SU-DHL-6 (cell line): ENCODE results near the gene RBPMS2.

Source experiments
- H2AFZ ChIP-seq: fragments of 200-600 bp; sonication (generic); 2 replicates; pipeline ENCODE4 v1.6.1; 2014; ENCODE audit warnings: low read depth, mild to moderate bottlenecking, moderate library complexity, mixed read lengths, antibody characterized with exemption, low read length; ENCODE audit not compliant: severe bottlenecking
- H3F3A ChIP-seq: fragments of 200-600 bp; shearing (Covaris generic); 2 replicates; pipeline ENCODE4 v1.6.0; 2016; ENCODE audit warnings: antibody characterized with exemption, mild to moderate bottlenecking; ENCODE audit not compliant: insufficient read depth
- H3K27ac ChIP-seq: fragments of 200-600 bp; sonication (generic); 2 replicates; pipeline ENCODE4 v1.5.1; 2016; ENCODE audit warnings: low read depth, mild to moderate bottlenecking, low read length, moderate library complexity, mixed read lengths
- H3K27me3 ChIP-seq: fragments of 200-600 bp; sonication (generic), shearing (Covaris generic); 2 replicates; pipeline ENCODE4 v1.6.0; 2014; ENCODE audit warnings: mild to moderate bottlenecking, low read length
- H3K36me3 ChIP-seq: fragments of 200-600 bp; sonication (generic); 2 replicates; pipeline ENCODE4 v1.6.1; 2014; ENCODE audit warnings: mild to moderate bottlenecking, low read length, mixed read lengths
- H3K4me2 ChIP-seq: fragments of 300-600, 200-600 bp; shearing (Covaris generic), sonication (generic); 2 replicates; pipeline ENCODE4 v1.6.0; 2014; ENCODE audit warnings: low read length, low read depth, mild to moderate bottlenecking; ENCODE audit not compliant: poor library complexity, severe bottlenecking
- H3K4me3 ChIP-seq: fragments of 200-600 bp; sonication (generic); 2 replicates; pipeline ENCODE4 v1.5.1; 2014; ENCODE audit warnings: antibody characterized with exemption, low read length, mild to moderate bottlenecking, mixed read lengths; ENCODE audit not compliant: insufficient read depth, poor library complexity, severe bottlenecking
- H3K79me2 ChIP-seq: fragments of 200-600 bp; sonication (generic); 2 replicates; pipeline ENCODE4 v1.6.1; 2014; ENCODE audit warnings: mild to moderate bottlenecking, low read length, moderate library complexity; ENCODE audit not compliant: insufficient read depth
- H3K9ac ChIP-seq: fragments of 200-600 bp; sonication (generic); 2 replicates; pipeline ENCODE4 v1.7.0; 2014; ENCODE audit warnings: mild to moderate bottlenecking, low read length
- H3K9me2 ChIP-seq: fragments of 200-600 bp; sonication (generic); replicated peaks from 2 replicates; pipeline ENCODE4 v1.6.1; 2014; ENCODE audit warnings: low read length; ENCODE audit not compliant: insufficient read depth
- H3K9me3 ChIP-seq: fragments of 200-600 bp; sonication (generic); 2 replicates; pipeline ENCODE4 v1.6.1; 2014; ENCODE audit warnings: low read length, mixed read lengths; ENCODE audit not compliant: insufficient read depth
- H4K20me1 ChIP-seq: fragments of 200-600 bp; sonication (generic); 2 replicates; pipeline ENCODE4 v1.6.1; 2014; ENCODE audit warnings: low read depth, mild to moderate bottlenecking, antibody characterized with exemption, low read length, moderate library complexity, mixed read lengths
- CTCF ChIP-seq: fragments of 200-600 bp; sonication (generic); IDR thresholded peaks from one replicate; pipeline ENCODE4 v1.5.1; 2017; ENCODE audit warnings: antibody characterized with exemption, mild to moderate bottlenecking, low read length, moderate library complexity; ENCODE audit not compliant: insufficient read depth, poor library complexity, severe bottlenecking
- EZH2phosphoT487 ChIP-seq: fragments of 200-600 bp; sonication (generic), shearing (Covaris generic); conservative IDR thresholded peaks from 2 replicates; pipeline ENCODE4 v1.6.1; 2018; ENCODE audit warnings: mild to moderate bottlenecking, antibody characterized with exemption, low read length, moderate library complexity, mixed read lengths

RBPMS2 gene

GRCh38 chr15:64717735-64718495 lies 57.5 kb downstream of the RBPMS2 start:
- H3K27ac ChIP-seq, result no peak overlapping the region

GRCh38 chr15:64717130-64717529 lies 58.3 kb downstream of the RBPMS2 start:
- H4K20me1 ChIP-seq, result no peaks in the 10 kb centered on the region
- H3K27me3 ChIP-seq, result no peaks in the 10 kb centered on the region
- no peaks in the 10 kb centered on the region for H3F3A ChIP-seq
- H3K79me2 ChIP-seq, result no peaks in the 10 kb centered on the region
- no peaks in the 10 kb centered on the region for H3K9me2 ChIP-seq
- H3K4me2 ChIP-seq, result no peak overlapping the region
- no peak overlapping the region for H3K4me3 ChIP-seq
- H3K27ac ChIP-seq, result no peak overlapping the region
- H3K9me3 ChIP-seq, result no peaks in the 10 kb centered on the region
- H3K36me3 ChIP-seq, result no peaks in the 10 kb centered on the region
- no peak overlapping the region for H3K9ac ChIP-seq
- no peak overlapping the region for H2AFZ ChIP-seq
- TF ChIP-seq EZH2phosphoT487 (no peak), CTCF (no peak)

More at GRCh38 chr15:64717735-64718495, 57.5 kb downstream of the RBPMS2 start:
- H3K36me3 ChIP-seq, result no peaks in the 10 kb centered on the region
- no peak overlapping the region for H3K9ac ChIP-seq
- H2AFZ ChIP-seq, result no peak overlapping the region
- no peaks in the 10 kb centered on the region for H3K9me3 ChIP-seq
- no peaks in the 10 kb centered on the region for H3F3A ChIP-seq
- no peaks in the 10 kb centered on the region for H3K9me2 ChIP-seq
- H4K20me1 ChIP-seq, result no peaks in the 10 kb centered on the region
- no peaks in the 10 kb centered on the region for H3K27me3 ChIP-seq
- no peak overlapping the region for H3K4me2 ChIP-seq
- no peaks in the 10 kb centered on the region for H3K79me2 ChIP-seq
- no peak overlapping the region for H3K4me3 ChIP-seq
- no peak for TF ChIP-seq EZH2phosphoT487
- TF ChIP-seq CTCF, result no peak

- Histone ChIP-seq H3K79me2 (no peaks in the 10 kb centered on the region), H3K9me2 (no peaks in the 10 kb centered on the region), H2AFZ (no peak overlapping the region), H3K27ac (no peak overlapping the region), H3K9ac (no peak overlapping the region), H3F3A (no peaks in the 10 kb centered on the region), H3K36me3 (no peaks in the 10 kb centered on the region), H3K27me3 (no peaks in the 10 kb centered on the region), H4K20me1 (no peaks in the 10 kb centered on the region), H3K9me3 (no peaks in the 10 kb centered on the region), H3K4me3 (no peak overlapping the region), H3K4me2 (no peak overlapping the region)
- TF ChIP-seq CTCF, result no peak
- no peak for TF ChIP-seq EZH2phosphoT487
Observed at GRCh38 chr15:64716452-64716851, 58.9 kb downstream of the RBPMS2 start.
